ENCODE results near the gene AK9. TPM values are rescaled to one million over a fixed set of nuclear protein-coding genes. Genes with fewer than 3 reads are reported as not detected.

Gene AK9
- total and polyA plus RNA-seq, 4 donors: 1.1 to 5.3 (median 3.8) TPM

DNA sequence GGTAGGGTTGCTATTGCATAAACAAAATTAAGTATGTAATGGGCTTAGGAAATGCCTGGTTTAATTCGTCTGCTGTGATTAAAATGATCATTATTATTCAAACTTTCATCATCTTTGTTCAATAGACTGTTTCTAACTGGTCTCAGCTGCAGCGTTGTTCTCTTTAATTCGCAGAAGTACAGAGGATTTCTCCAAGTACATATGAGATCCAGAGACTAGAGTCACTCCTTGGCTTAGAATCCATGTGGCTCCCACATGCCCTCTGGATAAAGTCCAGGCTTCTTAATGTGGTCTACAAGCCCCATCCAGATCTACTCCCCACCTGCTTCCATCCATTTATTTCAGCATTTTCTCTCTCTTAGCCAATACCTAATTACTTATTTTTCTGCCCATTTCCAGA, 206.9 kb downstream of the AK9 start:
- no peak overlapping the region for H3K4me3 ChIP-seq (ENCODE audit: low read depth in 1 of 3, low read length in 3 of 3)
- TF ChIP-seq RXRA (IDR thresholded peaks at IDR 0.05) (no peak), GABPA (IDR thresholded peaks at IDR 0.05 in 1 of 2, conservative IDR thresholded peaks at IDR 0.05 in 1 of 2) (no peak), FOXA1 (IDR thresholded peaks at IDR 0.05) (no peak), RAD21 (IDR thresholded peaks at IDR 0.05) (no peak), HNF4G (IDR thresholded peaks at IDR 0.05) (no peak), NR2F2 (IDR thresholded peaks at IDR 0.05) (no peak), JUND (IDR thresholded peaks at IDR 0.05) (no peak)
- TF ChIP-seq, protein P1, sequence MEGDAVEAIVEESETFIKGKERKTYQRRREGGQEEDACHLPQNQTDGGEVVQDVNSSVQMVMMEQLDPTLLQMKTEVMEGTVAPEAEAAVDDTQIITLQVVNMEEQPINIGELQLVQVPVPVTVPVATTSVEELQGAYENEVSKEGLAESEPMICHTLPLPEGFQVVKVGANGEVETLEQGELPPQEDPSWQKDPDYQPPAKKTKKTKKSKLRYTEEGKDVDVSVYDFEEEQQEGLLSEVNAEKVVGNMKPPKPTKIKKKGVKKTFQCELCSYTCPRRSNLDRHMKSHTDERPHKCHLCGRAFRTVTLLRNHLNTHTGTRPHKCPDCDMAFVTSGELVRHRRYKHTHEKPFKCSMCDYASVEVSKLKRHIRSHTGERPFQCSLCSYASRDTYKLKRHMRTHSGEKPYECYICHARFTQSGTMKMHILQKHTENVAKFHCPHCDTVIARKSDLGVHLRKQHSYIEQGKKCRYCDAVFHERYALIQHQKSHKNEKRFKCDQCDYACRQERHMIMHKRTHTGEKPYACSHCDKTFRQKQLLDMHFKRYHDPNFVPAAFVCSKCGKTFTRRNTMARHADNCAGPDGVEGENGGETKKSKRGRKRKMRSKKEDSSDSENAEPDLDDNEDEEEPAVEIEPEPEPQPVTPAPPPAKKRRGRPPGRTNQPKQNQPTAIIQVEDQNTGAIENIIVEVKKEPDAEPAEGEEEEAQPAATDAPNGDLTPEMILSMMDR (IDR thresholded peaks at IDR 0.05; ENCODE audit: low read depth, low read length, missing input control): no peak
- TF ChIP-seq, protein P2, sequence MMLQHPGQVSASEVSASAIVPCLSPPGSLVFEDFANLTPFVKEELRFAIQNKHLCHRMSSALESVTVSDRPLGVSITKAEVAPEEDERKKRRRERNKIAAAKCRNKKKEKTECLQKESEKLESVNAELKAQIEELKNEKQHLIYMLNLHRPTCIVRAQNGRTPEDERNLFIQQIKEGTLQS (IDR thresholded peaks at IDR 0.05): no peak
- TF ChIP-seq, protein P3, sequence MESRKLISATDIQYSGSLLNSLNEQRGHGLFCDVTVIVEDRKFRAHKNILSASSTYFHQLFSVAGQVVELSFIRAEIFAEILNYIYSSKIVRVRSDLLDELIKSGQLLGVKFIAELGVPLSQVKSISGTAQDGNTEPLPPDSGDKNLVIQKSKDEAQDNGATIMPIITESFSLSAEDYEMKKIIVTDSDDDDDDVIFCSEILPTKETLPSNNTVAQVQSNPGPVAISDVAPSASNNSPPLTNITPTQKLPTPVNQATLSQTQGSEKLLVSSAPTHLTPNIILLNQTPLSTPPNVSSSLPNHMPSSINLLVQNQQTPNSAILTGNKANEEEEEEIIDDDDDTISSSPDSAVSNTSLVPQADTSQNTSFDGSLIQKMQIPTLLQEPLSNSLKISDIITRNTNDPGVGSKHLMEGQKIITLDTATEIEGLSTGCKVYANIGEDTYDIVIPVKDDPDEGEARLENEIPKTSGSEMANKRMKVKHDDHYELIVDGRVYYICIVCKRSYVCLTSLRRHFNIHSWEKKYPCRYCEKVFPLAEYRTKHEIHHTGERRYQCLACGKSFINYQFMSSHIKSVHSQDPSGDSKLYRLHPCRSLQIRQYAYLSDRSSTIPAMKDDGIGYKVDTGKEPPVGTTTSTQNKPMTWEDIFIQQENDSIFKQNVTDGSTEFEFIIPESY (IDR thresholded peaks at IDR 0.05): no peak
- TF ChIP-seq, protein P4, sequence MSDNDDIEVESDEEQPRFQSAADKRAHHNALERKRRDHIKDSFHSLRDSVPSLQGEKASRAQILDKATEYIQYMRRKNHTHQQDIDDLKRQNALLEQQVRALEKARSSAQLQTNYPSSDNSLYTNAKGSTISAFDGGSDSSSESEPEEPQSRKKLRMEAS (IDR thresholded peaks at IDR 0.05): no peak
- TF ChIP-seq, protein P5, sequence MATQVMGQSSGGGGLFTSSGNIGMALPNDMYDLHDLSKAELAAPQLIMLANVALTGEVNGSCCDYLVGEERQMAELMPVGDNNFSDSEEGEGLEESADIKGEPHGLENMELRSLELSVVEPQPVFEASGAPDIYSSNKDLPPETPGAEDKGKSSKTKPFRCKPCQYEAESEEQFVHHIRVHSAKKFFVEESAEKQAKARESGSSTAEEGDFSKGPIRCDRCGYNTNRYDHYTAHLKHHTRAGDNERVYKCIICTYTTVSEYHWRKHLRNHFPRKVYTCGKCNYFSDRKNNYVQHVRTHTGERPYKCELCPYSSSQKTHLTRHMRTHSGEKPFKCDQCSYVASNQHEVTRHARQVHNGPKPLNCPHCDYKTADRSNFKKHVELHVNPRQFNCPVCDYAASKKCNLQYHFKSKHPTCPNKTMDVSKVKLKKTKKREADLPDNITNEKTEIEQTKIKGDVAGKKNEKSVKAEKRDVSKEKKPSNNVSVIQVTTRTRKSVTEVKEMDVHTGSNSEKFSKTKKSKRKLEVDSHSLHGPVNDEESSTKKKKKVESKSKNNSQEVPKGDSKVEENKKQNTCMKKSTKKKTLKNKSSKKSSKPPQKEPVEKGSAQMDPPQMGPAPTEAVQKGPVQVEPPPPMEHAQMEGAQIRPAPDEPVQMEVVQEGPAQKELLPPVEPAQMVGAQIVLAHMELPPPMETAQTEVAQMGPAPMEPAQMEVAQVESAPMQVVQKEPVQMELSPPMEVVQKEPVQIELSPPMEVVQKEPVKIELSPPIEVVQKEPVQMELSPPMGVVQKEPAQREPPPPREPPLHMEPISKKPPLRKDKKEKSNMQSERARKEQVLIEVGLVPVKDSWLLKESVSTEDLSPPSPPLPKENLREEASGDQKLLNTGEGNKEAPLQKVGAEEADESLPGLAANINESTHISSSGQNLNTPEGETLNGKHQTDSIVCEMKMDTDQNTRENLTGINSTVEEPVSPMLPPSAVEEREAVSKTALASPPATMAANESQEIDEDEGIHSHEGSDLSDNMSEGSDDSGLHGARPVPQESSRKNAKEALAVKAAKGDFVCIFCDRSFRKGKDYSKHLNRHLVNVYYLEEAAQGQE (IDR thresholded peaks at IDR 0.05): no peak
- H3K9me3 ChIP-seq (ENCODE audit: control insufficient read depth in 4 of 4, low read length in 3 of 4): no peaks in the 10 kb centered on the region
- H3K36me3 ChIP-seq (ENCODE audit: control insufficient read depth in 4 of 4, insufficient read depth in 3 of 4, low read depth in 1 of 4, low read length in 3 of 4): peaks cover 0 to 9% (median 0%) of the 10 kb centered on the region in 4 donors
- WGBS: 78% methylated on average over 3 of the region's 3 CpGs
- H3K4me1 ChIP-seq (ENCODE audit: control insufficient read depth in 4 of 4, insufficient read depth in 4 of 4, low read length in 3 of 4): peaks cover 0 to 16% (median 3%) of the 10 kb centered on the region in 4 donors
- no peak overlapping the region for H3K27ac ChIP-seq (ENCODE audit: low read depth in 1 of 2, low read length in 2 of 2)
- H3K9ac ChIP-seq (ENCODE audit: low read depth in 1 of 2, low read length in 2 of 2): no peak overlapping the region
- DNase-seq (ENCODE audit: low spot score): no peak
- no peaks in the 10 kb centered on the region for H3K27me3 ChIP-seq (ENCODE audit: control insufficient read depth in 4 of 4, insufficient read depth in 4 of 4, low read length in 3 of 4)

DNA sequence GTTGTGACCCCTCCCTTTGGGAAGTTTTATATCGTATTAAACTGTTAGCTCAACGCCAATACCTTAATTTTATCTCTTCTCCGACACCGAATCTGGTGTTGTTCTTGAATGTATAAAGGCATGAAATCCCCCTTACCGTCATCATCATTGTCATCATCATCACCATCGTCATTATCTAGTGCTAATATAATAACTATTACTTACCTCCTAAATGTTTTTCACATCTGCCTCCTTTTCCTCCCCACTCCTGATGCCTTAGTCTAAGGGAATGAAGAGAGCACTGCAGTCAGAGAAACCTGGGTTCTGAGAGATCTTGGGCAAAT, 207.3 kb downstream of the AK9 start:
- peak overlapping the region; percentile 60 to 90 (median 65) for H3K4me3 ChIP-seq (ENCODE audit: low read depth in 1 of 3, low read length in 3 of 3)
- peaks cover 0 to 18% (median 3%) of the 10 kb centered on the region in 4 donors for H3K4me1 ChIP-seq (ENCODE audit: control insufficient read depth in 4 of 4, insufficient read depth in 4 of 4, low read length in 3 of 4)
- 12% methylated on average over 6 of the region's 6 CpGs for WGBS
- no peak overlapping the region for H3K27ac ChIP-seq (ENCODE audit: low read depth in 1 of 2, low read length in 2 of 2)
- H3K36me3 ChIP-seq (ENCODE audit: control insufficient read depth in 4 of 4, insufficient read depth in 3 of 4, low read depth in 1 of 4, low read length in 3 of 4): peaks cover 0 to 9% (median 0%) of the 10 kb centered on the region in 4 donors
- no peaks in the 10 kb centered on the region for H3K27me3 ChIP-seq (ENCODE audit: control insufficient read depth in 4 of 4, insufficient read depth in 4 of 4, low read length in 3 of 4)
- no peaks in the 10 kb centered on the region for H3K9me3 ChIP-seq (ENCODE audit: control insufficient read depth in 4 of 4, low read length in 3 of 4)
- no peak for DNase-seq (ENCODE audit: low spot score)
- TF ChIP-seq YY1 (IDR thresholded peaks at IDR 0.05) (no peak), NR2F2 (IDR thresholded peaks at IDR 0.05) (no peak), SP1 (IDR thresholded peaks at IDR 0.05) (no peak), RAD21 (IDR thresholded peaks at IDR 0.05) (no peak), RXRA (IDR thresholded peaks at IDR 0.05) (no peak), TAF1 (conservative IDR thresholded peaks at IDR 0.05) (no peak)
- TF ChIP-seq, protein P4 (IDR thresholded peaks at IDR 0.05): no peak
- TF ChIP-seq, protein P1 (IDR thresholded peaks at IDR 0.05; ENCODE audit: low read depth, low read length, missing input control): no peak
- TF ChIP-seq, protein P5 (IDR thresholded peaks at IDR 0.05): no peak
- no peak overlapping the region for H3K9ac ChIP-seq (ENCODE audit: low read depth in 1 of 2, low read length in 2 of 2)
